Neural cell (in vitro differentiated cells): Measurements from ENCODE around the gene NIPBL.

Source experiments
- CTCF ChIP-seq: fragments of 450-650 bp; IDR thresholded peaks from 2 replicates; pipeline ENCODE4 v1.5.1; 2014; ENCODE audit warnings: antibody characterized with exemption, mild to moderate bottlenecking, moderate library complexity; ENCODE audit not compliant: poor library complexity, severe bottlenecking
- EZH2 ChIP-seq: fragments of 200-600, 300-800 bp; shearing (Covaris generic), sonication (generic); IDR thresholded peaks from 2 replicates; pipeline ENCODE4 v1.6.1; 2014; ENCODE audit warnings: antibody characterized with exemption, low read length, borderline replicate concordance, mild to moderate bottlenecking; ENCODE audit not compliant: insufficient read depth, poor library complexity, severe bottlenecking
- REST ChIP-seq: IDR thresholded peaks from 2 replicates; pipeline ENCODE4 v1.6.1; 2012; ENCODE audit warnings: borderline replicate concordance

GRCh38 chr5:36946101-36946500 is 69.5 kb downstream of the NIPBL start:
- TF ChIP-seq EZH2 (no peak), CTCF (no peak), REST (no peak)
